Fibroblast of upper back skin (primary cell): ENCODE measurements around the gene SLC38A9.

Source experiments
- DNase-seq: peaks from one replicate; pipeline ENCODE4 v3.0.0-alpha.2; 2013

Gene SLC38A9

GRCh38 chr5:55608595-55609349 lies 103.4 kb downstream of the SLC38A9 start:
- no peak for DNase-seq

GRCh38 chr5:55607309-55607708 lies 104.8 kb downstream of the SLC38A9 start:
- peak; percentile 37 for DNase-seq

- DNase-seq = peak; percentile 73
Observed at GRCh38 chr5:55604611-55605067, 107.5 kb downstream of the SLC38A9 start.

GRCh38 chr5:55603922-55604321 lies 108.2 kb downstream of the SLC38A9 start:
- peak; percentile 79 for DNase-seq

GRCh38 chr5:55601628-55602027 lies 110.5 kb downstream of the SLC38A9 start:
- no peak for DNase-seq

GRCh38 chr5:55601204-55601618 lies 110.9 kb downstream of the SLC38A9 start:
- DNase-seq = peak; percentile 71

- peak; percentile 87 for DNase-seq
Observed at GRCh38 chr5:55600497-55601203, 111.5 kb downstream of the SLC38A9 start.

GRCh38 chr5:55600086-55600485 lies 112.0 kb downstream of the SLC38A9 start:
- DNase-seq = no peak

- no peak for DNase-seq
Observed at GRCh38 chr5:55599148-55600050, 112.7 kb downstream of the SLC38A9 start.

GRCh38 chr5:55597014-55597981 lies 114.8 kb downstream of the SLC38A9 start:
- peak; percentile 77 for DNase-seq

GRCh38 chr5:55594671-55595070 lies 117.5 kb downstream of the SLC38A9 start:
- peak; percentile 52 for DNase-seq

- DNase-seq = no peak
Observed at GRCh38 chr5:55593115-55593472, 119.0 kb downstream of the SLC38A9 start.

- no peak for DNase-seq
Observed at GRCh38 chr5:55592388-55593114, 119.6 kb downstream of the SLC38A9 start.

- DNase-seq = no peak
Observed at GRCh38 chr5:55591686-55592085, 120.4 kb downstream of the SLC38A9 start.

GRCh38 chr5:55585206-55585610 lies 126.9 kb downstream of the SLC38A9 start:
- no peak for DNase-seq

GRCh38 chr5:55584398-55585205 lies 127.5 kb downstream of the SLC38A9 start:
- no peak for DNase-seq

GRCh38 chr5:55583578-55583977 lies 128.5 kb downstream of the SLC38A9 start:
- DNase-seq = no peak

- no peak for DNase-seq
Observed at GRCh38 chr5:55582256-55582655, 129.9 kb downstream of the SLC38A9 start.

GRCh38 chr5:55580042-55580441 lies 132.1 kb downstream of the SLC38A9 start:
- no peak for DNase-seq

GRCh38 chr5:55578771-55579170 lies 133.4 kb downstream of the SLC38A9 start:
- no peak for DNase-seq
